SK-N-MC (cell line): ENCODE measurements around the gene PIGQ.

ENCODE experiments used
- EZH2 ChIP-seq: fragments of 200-600 bp; sonication (generic); IDR thresholded peaks from one replicate; pipeline ENCODE4 v1.6.1; 2017; ENCODE audit warnings: antibody characterized with exemption
- POLR2AphosphoS5 ChIP-seq: IDR thresholded peaks from 2 replicates; pipeline ENCODE4 v1.6.1; 2012; ENCODE audit warnings: mild to moderate bottlenecking, low read depth, low read length, borderline replicate concordance

- TF ChIP-seq EZH2 (no peak), POLR2AphosphoS5 (no peak)
Measured at GRCh38 chr16:559021-559380, 10.8 kb upstream of the PIGQ start.
